SK-MEL-5 (cell line): ENCODE measurements around the gene FMO3. TPM values are rescaled to one million over a fixed set of nuclear protein-coding genes. Genes with fewer than 3 reads are reported as not detected.

ENCODE experiments used
- DNase-seq: peaks from one replicate; pipeline ENCODE4 v3.0.0-alpha.2; 2016; ENCODE audit warnings: low read depth, low spot score
- in situ Hi-C: cut with HindIII; loops from 2 replicates; pipeline ENCODE4 v1.10.0; 2016; ENCODE audit warnings: low sequenced_read_pairs, high pct_unique_total_duplicates, low pct_unique_long_range_greater_than_20kb
- total RNA-seq: library from RNA; depleted of rRNA; stranded (reverse); fragments of >200 nt; shearing (Covaris generic); gene quantifications from 2 replicates; pipeline ENCODE4 v1.2.3, GENCODE V29; 2014

The FMO3 gene
- total RNA-seq, 1 experiment from 2014 or later = 0.11 TPM

GRCh38 chr1:171110621-171111326 lies 20.1 kb downstream of the FMO3 start:
- in situ Hi-C loops = no loop called here

DNA sequence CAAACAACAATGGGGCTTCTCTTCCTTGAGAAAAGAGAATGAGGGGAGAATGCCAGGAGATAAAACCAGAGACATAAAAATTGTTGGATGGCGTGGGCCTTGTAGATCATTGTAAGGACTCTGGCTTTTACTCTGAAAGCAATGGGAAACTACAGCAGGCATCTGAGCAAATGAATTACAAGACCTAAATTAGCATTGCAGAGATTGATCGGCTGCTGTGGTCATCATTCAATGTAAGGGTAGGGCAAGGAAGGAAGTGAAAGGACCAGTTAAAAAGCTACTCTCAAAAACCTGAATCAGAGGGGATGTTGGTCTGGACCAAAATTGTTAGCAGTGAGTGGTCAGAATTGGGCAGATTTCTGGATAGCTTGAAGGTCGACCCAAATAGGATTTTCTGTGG lies 21.4 kb downstream of the FMO3 start:
- in situ Hi-C loops = no loop called here
- DNase-seq = no peak

More at GRCh38 chr1:171110621-171111326, 20.1 kb downstream of the FMO3 start:
- no peak for DNase-seq

DNA sequence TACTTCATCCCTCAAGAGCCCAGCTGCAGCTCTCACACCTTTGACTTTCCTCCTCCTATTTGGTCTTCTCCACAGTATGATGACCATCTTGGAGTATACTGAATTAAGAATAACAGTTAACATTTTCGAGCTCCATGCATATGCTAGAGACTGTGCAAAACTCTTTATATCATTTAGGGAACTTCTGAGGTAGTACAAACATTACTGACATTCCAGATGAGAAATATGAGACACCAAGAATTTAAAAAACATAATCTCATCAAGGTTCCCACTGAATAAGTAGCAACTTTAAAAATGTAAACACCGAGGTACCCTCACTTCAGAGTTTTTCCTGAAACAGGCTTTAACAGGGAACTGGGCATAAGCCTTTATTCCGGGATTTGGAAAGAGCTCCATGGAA lies 22.7 kb downstream of the FMO3 start:
- DNase-seq = no peak
- in situ Hi-C loops = no loop called here

- DNase-seq = no peak
- in situ Hi-C loops = no loop called here
These were observed 24.7 kb downstream of the FMO3 start for GRCh38 chr1:171115280-171115897.

DNA sequence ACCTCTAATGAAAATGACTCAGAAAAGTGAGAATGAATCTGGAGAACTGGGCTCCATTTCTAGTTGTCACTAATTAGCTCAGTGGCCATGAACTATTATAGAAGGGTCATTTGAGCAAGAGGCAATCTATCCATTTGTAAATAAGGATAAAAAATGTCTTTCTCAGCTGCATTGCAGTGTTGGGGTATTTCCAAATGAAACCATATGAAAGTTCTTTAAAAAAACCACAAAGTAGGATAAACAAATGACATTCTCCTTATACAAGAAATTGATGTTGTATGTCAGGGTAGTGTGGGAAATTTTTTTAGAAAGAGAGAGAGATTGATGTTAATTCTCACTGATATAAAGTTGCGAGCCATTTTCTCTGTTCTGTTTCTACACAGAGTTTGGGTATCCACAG lies 26.0 kb downstream of the FMO3 start:
- DNase-seq = no peak
- in situ Hi-C loops = no loop called here

DNA sequence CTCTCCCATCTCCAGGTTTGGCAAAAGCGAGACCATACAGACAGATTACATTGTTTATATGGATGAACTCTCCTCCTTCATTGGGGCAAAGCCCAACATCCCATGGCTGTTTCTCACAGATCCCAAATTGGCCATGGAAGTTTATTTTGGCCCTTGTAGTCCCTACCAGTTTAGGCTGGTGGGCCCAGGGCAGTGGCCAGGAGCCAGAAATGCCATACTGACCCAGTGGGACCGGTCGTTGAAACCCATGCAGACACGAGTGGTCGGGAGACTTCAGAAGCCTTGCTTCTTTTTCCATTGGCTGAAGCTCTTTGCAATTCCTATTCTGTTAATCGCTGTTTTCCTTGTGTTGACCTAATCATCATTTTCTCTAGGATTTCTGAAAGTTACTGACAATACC lies 26.4 kb downstream of the FMO3 start:
- DNase-seq = no peak
- in situ Hi-C loops = no loop called here

GRCh38 chr1:171119648-171120047 lies 28.9 kb downstream of the FMO3 start:
- DNase-seq = no peak
- in situ Hi-C loops = no loop called here

- in situ Hi-C loops = no loop called here
- DNase-seq = no peak
These were observed 31.6 kb downstream of the FMO3 start for GRCh38 chr1:171122299-171122698.

DNA sequence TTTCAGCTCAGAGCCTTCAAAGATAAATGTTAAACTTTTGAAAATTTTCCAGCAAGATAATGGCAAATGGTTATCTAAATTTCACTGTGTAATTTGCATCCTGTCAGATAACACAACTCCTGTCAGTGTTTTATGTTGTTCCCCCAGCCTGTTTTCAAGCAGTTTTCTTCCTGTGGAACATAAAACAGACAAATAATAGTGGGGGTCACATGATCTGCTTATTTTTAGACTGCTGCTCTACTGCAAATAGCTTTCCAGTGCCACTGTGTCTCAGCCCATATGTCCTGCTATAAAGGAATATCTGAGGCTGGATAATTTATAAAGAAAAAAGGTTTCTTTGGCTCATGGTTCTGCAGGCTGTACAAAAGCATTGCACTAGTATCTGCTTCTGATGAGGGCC lies 32.2 kb downstream of the FMO3 start:
- in situ Hi-C loops = no loop called here
- no peak for DNase-seq

DNA sequence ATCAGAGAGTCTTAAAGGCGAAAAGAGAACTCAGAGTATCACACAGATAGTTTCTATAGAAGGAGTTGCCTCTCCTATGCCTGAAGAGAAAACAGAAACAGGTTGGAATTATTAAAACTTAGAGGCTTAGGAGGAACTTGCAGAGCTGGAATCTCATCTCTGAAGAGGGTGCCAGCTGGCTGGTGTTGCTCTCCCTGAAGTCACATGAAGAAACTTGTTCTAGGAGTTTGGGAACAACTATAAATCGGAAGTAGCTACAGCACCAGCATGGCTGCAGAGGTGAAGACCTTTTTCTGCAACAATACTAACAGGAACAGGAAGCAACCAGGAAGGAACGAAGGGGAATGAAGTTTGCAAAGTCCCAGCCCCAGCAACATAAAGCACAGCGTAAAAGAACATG lies 35.8 kb downstream of the FMO3 start:
- no peak for DNase-seq
- in situ Hi-C loops = no loop called here

GRCh38 chr1:171127099-171127498 lies 36.4 kb downstream of the FMO3 start:
- in situ Hi-C loops = no loop called here
- DNase-seq = no peak

GRCh38 chr1:171127501-171127900 lies 36.8 kb downstream of the FMO3 start:
- in situ Hi-C loops = no loop called here
- no peak for DNase-seq

- no peak for DNase-seq
- in situ Hi-C loops = no loop called here
These were observed 37.8 kb downstream of the FMO3 start for GRCh38 chr1:171128463-171128862.

- in situ Hi-C loops = no loop called here
- no peak for DNase-seq
These were observed 43.7 kb downstream of the FMO3 start for GRCh38 chr1:171134204-171134923.

GRCh38 chr1:171137580-171137979 lies 46.9 kb downstream of the FMO3 start:
- in situ Hi-C loops = no loop called here
- no peak for DNase-seq

DNA sequence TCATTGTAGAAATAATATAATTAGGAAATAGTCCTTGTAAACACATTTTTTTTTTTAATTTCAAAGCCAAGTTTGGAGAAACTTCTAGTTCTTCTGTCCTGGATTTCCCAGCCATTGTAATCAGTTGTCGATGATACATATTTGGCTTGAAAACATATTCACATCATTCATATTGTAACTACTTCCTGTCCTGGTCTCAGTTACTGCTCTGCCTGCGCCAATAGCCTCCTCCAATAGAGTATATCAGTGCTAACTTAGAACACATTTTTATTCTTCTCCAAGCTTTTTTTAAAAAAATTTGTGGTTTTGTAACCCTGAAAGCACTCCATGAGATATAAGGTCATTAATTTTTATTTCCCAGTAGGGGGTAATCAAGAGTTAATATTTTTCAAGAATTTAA lies 48.3 kb downstream of the FMO3 start:
- no peak for DNase-seq
- in situ Hi-C loops = no loop called here

DNA sequence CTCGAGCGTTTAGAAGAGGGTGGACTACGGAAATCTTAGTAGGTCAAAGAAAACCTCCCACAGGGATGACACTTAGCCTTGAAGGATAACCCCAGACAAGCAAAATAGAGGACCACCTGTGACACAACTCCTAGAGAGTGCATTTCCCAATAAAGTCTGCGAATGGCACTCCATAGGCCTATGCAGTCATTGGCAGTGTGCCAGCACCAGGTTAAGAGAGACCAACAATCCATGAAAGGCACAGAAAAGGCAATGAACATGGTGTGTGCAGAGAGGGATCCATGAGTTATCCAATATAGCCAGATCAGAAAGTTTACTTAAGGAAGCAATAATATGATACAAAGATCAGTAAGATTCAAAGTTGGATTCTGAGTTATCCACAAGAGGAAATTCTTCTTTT lies 49.2 kb downstream of the FMO3 start:
- in situ Hi-C loops = no loop called here
- DNase-seq = no peak

GRCh38 chr1:171140401-171140800 lies 49.7 kb downstream of the FMO3 start:
- no peak for DNase-seq
- in situ Hi-C loops = no loop called here
